Suprapubic skin (tissue), 3 donors: ENCODE results near the gene ITIH1.

Source experiments
- EP300 ChIP-seq: sonication (generic); formaldehyde crosslinking; IDR thresholded peaks from one replicate; pipeline ENCODE4 v1.6.1; 2017; ENCODE audit warnings: antibody characterized with exemption
- TF ChIP-seq, protein P1 (sequence below), 2 donors: fragments of 200-600 bp in 1 of 2; fragments of 450-650 bp in 1 of 2; sonication (generic) in 1 of 2; IDR thresholded peaks; one replicate each; pipeline ENCODE4 v1.5.1; 2016 to 2019; ENCODE audit warnings: antibody characterized with exemption in 2 of 2, mild to moderate bottlenecking in 1 of 2, moderate library complexity in 1 of 2

DNA sequence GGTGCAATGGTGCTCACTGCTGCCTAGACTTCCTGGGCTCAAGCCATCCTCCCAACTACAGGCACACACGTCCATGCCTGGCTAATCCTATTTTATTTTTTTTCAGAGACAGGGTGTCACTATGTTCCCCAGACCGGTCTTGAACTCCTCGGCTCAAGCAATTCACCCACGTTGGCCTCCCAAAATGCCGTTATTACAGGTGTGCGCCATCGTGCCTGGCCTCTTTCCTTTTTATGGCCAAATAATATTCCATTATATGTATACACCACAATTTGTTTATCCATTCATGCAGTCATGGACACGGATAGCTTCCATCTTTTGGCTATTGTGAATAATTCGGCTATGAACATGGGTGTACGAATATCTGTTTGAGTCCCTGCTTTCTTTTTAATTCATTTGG is 5.7 kb upstream of the ITIH1 start:
- TF ChIP-seq, protein P1, sequence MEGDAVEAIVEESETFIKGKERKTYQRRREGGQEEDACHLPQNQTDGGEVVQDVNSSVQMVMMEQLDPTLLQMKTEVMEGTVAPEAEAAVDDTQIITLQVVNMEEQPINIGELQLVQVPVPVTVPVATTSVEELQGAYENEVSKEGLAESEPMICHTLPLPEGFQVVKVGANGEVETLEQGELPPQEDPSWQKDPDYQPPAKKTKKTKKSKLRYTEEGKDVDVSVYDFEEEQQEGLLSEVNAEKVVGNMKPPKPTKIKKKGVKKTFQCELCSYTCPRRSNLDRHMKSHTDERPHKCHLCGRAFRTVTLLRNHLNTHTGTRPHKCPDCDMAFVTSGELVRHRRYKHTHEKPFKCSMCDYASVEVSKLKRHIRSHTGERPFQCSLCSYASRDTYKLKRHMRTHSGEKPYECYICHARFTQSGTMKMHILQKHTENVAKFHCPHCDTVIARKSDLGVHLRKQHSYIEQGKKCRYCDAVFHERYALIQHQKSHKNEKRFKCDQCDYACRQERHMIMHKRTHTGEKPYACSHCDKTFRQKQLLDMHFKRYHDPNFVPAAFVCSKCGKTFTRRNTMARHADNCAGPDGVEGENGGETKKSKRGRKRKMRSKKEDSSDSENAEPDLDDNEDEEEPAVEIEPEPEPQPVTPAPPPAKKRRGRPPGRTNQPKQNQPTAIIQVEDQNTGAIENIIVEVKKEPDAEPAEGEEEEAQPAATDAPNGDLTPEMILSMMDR (IDR thresholded peaks at IDR 0.05) = no peak
- no peak for TF ChIP-seq EP300
